Fibroblast of mammary gland (primary cell): ENCODE measurements around the gene TMEM45A.
"Not testable (repeated sequence)": the region's sequence is repeated elsewhere in the genome, so short reads cannot be mapped to it uniquely, and the experiment has no call there.

ENCODE experiments used
- DNase-seq: peaks from one replicate; pipeline ENCODE4 v3.0.0-alpha.2; 2010; ENCODE audit warnings: low read depth
- H3K4me3 ChIP-seq: 2 replicates; pipeline ENCODE4 v1.5.1; 2011; ENCODE audit warnings: low read depth, mild to moderate bottlenecking, low read length, moderate library complexity; ENCODE audit not compliant: control insufficient read depth
- TF ChIP-seq, protein P1 (sequence below): conservative IDR thresholded peaks from 2 replicates; pipeline ENCODE4 v1.5.1; 2011; ENCODE audit warnings: low read depth, low read length, inconsistent platforms; ENCODE audit not compliant: control insufficient read depth, insufficient read depth

Gene TMEM45A, protein sequence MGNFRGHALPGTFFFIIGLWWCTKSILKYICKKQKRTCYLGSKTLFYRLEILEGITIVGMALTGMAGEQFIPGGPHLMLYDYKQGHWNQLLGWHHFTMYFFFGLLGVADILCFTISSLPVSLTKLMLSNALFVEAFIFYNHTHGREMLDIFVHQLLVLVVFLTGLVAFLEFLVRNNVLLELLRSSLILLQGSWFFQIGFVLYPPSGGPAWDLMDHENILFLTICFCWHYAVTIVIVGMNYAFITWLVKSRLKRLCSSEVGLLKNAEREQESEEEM

DNA sequence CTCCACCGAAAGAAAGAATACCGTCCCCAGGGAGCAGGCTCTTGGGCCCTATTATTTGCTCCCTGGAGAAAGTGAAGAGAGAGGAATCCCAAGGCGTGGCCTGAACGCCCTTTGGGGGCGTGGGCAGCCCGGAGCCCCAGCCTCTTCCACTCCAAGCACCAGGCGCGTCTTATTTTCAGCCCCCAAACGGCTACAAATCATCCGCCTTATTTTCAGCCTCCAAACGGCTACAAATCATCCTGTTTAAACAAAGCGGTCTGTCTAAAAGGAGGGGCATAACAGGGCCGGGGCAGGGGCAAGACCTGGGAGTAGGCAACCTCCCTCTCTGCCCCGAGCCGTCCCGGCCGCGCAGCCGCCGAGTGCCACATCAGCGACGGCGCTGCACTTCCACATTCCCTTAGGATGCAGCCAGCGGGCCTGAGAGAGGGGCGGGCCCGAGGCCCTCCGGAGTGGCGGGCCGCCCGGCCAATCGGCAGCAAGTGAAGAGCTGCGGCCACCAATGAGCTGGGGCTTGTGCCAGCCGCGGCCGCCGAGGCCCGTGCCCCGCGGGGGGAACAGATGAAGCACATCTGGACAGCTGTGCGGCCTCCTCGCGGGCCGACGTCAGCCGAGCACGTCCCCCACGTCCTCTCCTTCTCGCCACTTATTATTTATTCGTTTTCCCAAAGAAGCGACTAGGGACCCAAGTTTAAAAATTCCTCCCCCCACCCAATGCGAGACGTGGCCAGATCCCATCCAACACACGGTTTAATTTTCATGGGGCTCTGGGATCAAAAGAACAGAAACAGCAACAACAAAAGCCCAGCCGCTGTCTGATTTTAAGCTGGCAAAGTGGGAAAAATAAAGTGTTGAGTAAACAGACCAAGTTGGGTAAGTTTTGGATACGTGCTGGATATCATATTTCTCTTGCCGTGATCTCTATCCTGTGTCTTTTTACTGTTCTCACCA is at the start of gene TMEM45A:
Gene TMEM45A (plus strand): TSS at position 561 of the 948 bp plus-strand sequence. CDS start 62,593 bp downstream, outside the sequence.
- DNase-seq: peak; percentile 94
- H3K4me3 ChIP-seq: peak within 1 kb of the TSS; percentile 63
- TF ChIP-seq, protein P1, sequence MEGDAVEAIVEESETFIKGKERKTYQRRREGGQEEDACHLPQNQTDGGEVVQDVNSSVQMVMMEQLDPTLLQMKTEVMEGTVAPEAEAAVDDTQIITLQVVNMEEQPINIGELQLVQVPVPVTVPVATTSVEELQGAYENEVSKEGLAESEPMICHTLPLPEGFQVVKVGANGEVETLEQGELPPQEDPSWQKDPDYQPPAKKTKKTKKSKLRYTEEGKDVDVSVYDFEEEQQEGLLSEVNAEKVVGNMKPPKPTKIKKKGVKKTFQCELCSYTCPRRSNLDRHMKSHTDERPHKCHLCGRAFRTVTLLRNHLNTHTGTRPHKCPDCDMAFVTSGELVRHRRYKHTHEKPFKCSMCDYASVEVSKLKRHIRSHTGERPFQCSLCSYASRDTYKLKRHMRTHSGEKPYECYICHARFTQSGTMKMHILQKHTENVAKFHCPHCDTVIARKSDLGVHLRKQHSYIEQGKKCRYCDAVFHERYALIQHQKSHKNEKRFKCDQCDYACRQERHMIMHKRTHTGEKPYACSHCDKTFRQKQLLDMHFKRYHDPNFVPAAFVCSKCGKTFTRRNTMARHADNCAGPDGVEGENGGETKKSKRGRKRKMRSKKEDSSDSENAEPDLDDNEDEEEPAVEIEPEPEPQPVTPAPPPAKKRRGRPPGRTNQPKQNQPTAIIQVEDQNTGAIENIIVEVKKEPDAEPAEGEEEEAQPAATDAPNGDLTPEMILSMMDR: no peak

DNA sequence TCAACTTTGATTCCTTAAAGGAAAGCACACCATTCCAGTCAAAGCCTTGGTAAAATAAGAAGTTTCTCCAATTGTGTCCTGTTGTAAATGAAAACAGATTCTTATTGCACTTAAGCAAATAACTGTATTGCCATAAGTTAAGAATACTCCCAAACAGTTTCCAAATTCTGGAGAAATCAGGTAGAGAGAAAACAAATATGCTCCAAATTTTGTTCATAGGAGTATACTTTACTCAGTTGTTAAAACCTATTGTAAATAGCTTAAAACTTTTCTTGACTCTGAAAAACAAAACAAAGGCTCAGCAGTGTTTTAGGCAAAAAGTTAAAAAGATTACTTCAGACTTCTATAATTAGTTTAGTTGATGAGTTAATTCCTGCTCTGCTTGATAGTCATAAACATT is 48.7 kb upstream of the TMEM45A start:
- H3K4me3 ChIP-seq: no peak overlapping the region
- DNase-seq: no peak
- TF ChIP-seq, protein P1: no peak

DNA sequence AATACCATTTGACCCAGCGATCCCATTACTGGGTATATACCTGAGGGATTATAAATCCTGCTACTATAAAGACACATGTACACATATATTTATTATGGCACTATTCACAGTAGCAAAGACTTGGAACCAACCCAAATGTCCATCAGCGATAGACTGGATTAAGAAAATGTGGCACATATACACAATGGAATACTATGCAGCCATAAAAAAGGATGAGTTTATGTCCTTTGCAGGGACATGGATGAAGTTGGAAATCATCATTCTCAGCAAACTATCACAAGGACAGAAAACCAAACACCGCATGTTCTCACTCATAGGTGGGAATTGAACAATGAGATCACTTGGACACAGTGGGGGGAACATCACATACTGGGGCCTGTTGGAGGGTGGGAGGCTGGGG is 45.4 kb upstream of the TMEM45A start:
- not testable (repeated sequence) for H3K4me3 ChIP-seq, DNase-seq

DNA sequence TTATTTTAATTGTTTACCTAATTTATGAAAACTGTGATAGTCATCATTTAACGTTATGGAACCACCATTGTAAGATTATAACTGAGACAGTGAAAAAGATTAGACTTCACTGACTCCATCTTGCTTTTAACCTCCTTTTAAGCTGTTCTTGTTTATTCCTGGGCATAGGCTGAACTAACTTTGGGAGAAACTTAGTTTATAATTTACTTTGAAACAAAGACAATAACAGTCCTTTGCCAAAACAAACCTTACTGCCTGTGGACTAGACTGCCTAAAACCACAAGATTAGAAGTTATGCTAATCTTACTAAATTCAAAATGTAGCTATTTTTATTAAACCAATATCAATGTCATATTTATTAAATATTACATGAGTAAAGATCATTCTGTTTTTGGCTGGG is 44.3 kb upstream of the TMEM45A start:
- TF ChIP-seq, protein P1: no peak
- H3K4me3 ChIP-seq: no peak overlapping the region
- no peak for DNase-seq

DNA sequence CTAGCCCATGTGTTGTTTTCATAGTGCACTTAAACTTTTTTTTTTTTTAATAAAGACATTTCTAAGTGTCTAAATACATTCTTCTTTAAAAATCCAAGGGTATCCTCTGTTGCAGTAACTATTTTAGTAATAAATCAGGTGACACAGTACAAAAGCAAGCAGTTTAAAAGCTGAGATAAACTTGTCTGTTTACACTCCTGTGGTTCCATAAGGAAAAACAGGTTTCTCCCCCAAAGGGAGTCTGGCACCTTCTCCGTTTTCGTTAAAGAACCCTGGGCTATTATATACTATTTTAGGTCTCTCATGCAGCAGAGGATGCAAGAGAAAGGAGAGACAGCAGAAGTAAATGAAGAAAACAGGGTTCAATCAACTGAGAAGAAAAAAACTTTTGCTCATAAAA is 43.2 kb upstream of the TMEM45A start:
- no peak overlapping the region for H3K4me3 ChIP-seq
- DNase-seq: no peak
- TF ChIP-seq, protein P1: no peak

DNA sequence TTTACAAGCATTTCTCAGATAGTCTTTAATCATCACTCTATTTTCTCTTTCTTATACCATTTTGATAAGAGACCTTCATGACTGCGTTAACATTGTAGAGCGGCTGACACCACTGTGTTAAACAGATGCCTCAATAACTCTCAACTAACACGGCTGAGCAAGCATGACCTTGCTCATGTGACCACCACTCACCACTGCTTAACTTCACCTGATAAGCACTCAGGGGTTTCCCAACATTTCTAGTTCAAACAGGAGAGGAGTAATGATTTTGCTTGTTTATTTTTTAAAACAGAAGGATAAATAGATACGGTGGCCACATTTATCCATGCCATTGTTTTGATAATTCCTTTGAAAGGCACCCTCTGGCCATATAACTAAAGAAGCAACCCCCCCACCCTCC is 37.7 kb upstream of the TMEM45A start:
- no peak overlapping the region for H3K4me3 ChIP-seq
- TF ChIP-seq, protein P1: no peak
- DNase-seq: no peak
